Naive thymus-derived CD4-positive, alpha-beta T cell (primary cell): ENCODE data around the gene TTC1. TPM values are rescaled to one million over a fixed set of nuclear protein-coding genes. Genes with fewer than 3 reads are reported as not detected.

ENCODE experiments used
- ATAC-seq: fragments of 150-1000 bp; cut with Tn5 transposase; 2 replicates; pipeline ENCODE4 v1.10.0; 2021; ENCODE audit warnings: mild to moderate bottlenecking, moderate library complexity
- CTCF ChIA-PET: fragments of 350-600 bp; sonication (Branson Sonifier 250); formaldehyde crosslinking; loops from one replicate; lab custom pipeline; 2021; ENCODE audit warnings: antibody characterized with exemption; lab: Charles Lee
- POLR2A ChIA-PET: fragments of 350-600 bp; sonication (Branson Sonifier 250); formaldehyde crosslinking; loops from one replicate; lab custom pipeline; 2021; ENCODE audit warnings: antibody characterized with exemption, inconsistent platforms; lab: Charles Lee
- DNase-seq, 9 donors: peaks; one replicate each; pipeline versions ENCODE4 v3.0.0 to v3.0.0-alpha.2; 2020 to 2022; ENCODE audit warnings: mixed read lengths in 1 of 9
- H3K27ac ChIP-seq: one replicate; pipeline ENCODE4 v1.7.0; 2013; ENCODE audit warnings: mild to moderate bottlenecking, low read depth, low read length, moderate library complexity
- H3K27me3 ChIP-seq, 2 donors: one replicate each; pipeline ENCODE4 v1.7.0; 2013; ENCODE audit warnings: low read length in 2 of 2, mild to moderate bottlenecking in 2 of 2, moderate library complexity in 2 of 2; ENCODE audit not compliant: control insufficient read depth in 2 of 2, insufficient read depth in 2 of 2
- H3K36me3 ChIP-seq, 3 experiments: 1 replicate in 2 of 3; 2 replicates in 1 of 3; pipeline ENCODE4 v1.7.0; 2013; ENCODE audit warnings: low read length in 3 of 3, mild to moderate bottlenecking in 3 of 3, moderate library complexity in 1 of 3; ENCODE audit not compliant: insufficient read depth in 3 of 3, control insufficient read depth in 2 of 3
- H3K4me1 ChIP-seq, 2 donors: one replicate each; pipeline ENCODE4 v1.7.0; 2013; ENCODE audit warnings: low read length in 2 of 2, mild to moderate bottlenecking in 2 of 2, moderate library complexity in 1 of 2; ENCODE audit not compliant: control insufficient read depth in 2 of 2, insufficient read depth in 2 of 2
- H3K4me3 ChIP-seq: 2 replicates; pipeline ENCODE4 v1.7.0; 2013; ENCODE audit warnings: mild to moderate bottlenecking, low read length
- H3K9me3 ChIP-seq, 3 experiments: 1 replicate in 2 of 3; 2 replicates in 1 of 3; pipeline ENCODE4 v1.7.0; 2013; ENCODE audit warnings: low read length in 3 of 3; ENCODE audit not compliant: control insufficient read depth in 2 of 3
- H3K27ac Mint-ChIP-seq, 9 donors: one replicate each; pipeline ENCODE4 v1.8.0; 2020 to 2022; ENCODE audit warnings: mixed read lengths in 9 of 9, mild to moderate bottlenecking in 8 of 9, moderate library complexity in 5 of 9, inconsistent platforms in 2 of 9
- H3K27me3 Mint-ChIP-seq, 5 donors: one replicate each; pipeline ENCODE4 v1.8.0; 2021 to 2022; ENCODE audit warnings: mixed read lengths in 5 of 5, mild to moderate bottlenecking in 1 of 5
- H3K36me3 Mint-ChIP-seq, 5 donors: one replicate each; pipeline ENCODE4 v1.8.0; 2020 to 2022; ENCODE audit warnings: mixed read lengths in 5 of 5, mild to moderate bottlenecking in 3 of 5, inconsistent platforms in 1 of 5
- H3K4me1 Mint-ChIP-seq, 7 donors: one replicate each; pipeline ENCODE4 v1.8.0; 2020 to 2022; ENCODE audit warnings: mixed read lengths in 7 of 7, mild to moderate bottlenecking in 3 of 7, inconsistent platforms in 1 of 7
- H3K4me3 Mint-ChIP-seq, 10 donors: one replicate each; pipeline ENCODE4 v1.8.0; 2020 to 2022; ENCODE audit warnings: mild to moderate bottlenecking in 10 of 10, mixed read lengths in 10 of 10, moderate library complexity in 6 of 10, inconsistent platforms in 2 of 10
- H3K9me3 Mint-ChIP-seq, 11 donors: one replicate each; pipeline ENCODE4 v1.8.0; 2020 to 2022; ENCODE audit warnings: mixed read lengths in 11 of 11, mild to moderate bottlenecking in 4 of 11, inconsistent platforms in 1 of 11, moderate library complexity in 1 of 11
- intact Hi-C, 2 donors: fragments of 100-400 bp; cut with micrococcal nuclease; formaldehyde crosslinking; loops; one replicate each; pipeline ENCODE4 v1.15.1; 2023
- polyA plus RNA-seq, 2 donors: library from polyadenylated mRNA; unstranded; fragments of 300-500 nt; fragmentation: Illumina TruSeq; gene quantifications; one replicate each; pipeline ENCODE4 v1.2.3, GENCODE V29; 2021
- total RNA-seq, 6 experiments: library from RNA in 5 of 6; stranded (reverse) in 5 of 6; gene quantifications; 1 replicate in 5 of 6; 2 replicates in 1 of 6; pipeline ENCODE4 v1.2.3 and lab custom pipeline; 2021 to 2026

Gene TTC1
- total and polyA plus RNA-seq, 7 experiments from 2014 or later = 24.3 to 86.4 (median 41.8) TPM

- H3K27me3 ChIP-seq = no peaks in the 10 kb centered on the region
- Mint-ChIP-seq H3K4me3 (no peak overlapping the region), H3K9me3 (no peaks in the 10 kb centered on the region), H3K27me3 (no peaks in the 10 kb centered on the region), H3K4me1 (peaks cover 0 to 4% (median 0%) of the 10 kb centered on the region in 7 donors), H3K36me3 (peaks cover 0 to 12% (median 4%) of the 10 kb centered on the region in 5 donors), H3K27ac (no peak overlapping the region)
- H3K36me3 ChIP-seq = peaks cover 0 to 10% (median 5%) of the 10 kb centered on the region in 3 experiments
- no peak for ATAC-seq
- no peaks in the 10 kb centered on the region for H3K9me3 ChIP-seq
- ChIA-PET CTCF (no interaction called here), POLR2A (no interaction called here)
- intact Hi-C loops = no loop called here
- no peak for DNase-seq
- no peak overlapping the region for H3K4me3 ChIP-seq
- H3K27ac ChIP-seq = no peak overlapping the region
- no peaks in the 10 kb centered on the region for H3K4me1 ChIP-seq
Measured at GRCh38 chr5:160082614-160083500, 73.9 kb downstream of the TTC1 start.

- peaks cover 0 to 9% (median 2%) of the 10 kb centered on the region in 5 donors for H3K36me3 Mint-ChIP-seq
- H3K27ac Mint-ChIP-seq = no peak overlapping the region
- Histone ChIP-seq H3K4me1 (no peaks in the 10 kb centered on the region), H3K4me3 (no peak overlapping the region), H3K27me3 (no peaks in the 10 kb centered on the region), H3K9me3 (no peaks in the 10 kb centered on the region), H3K27ac (no peak overlapping the region), H3K36me3 (peaks cover 0 to 8% (median 3%) of the 10 kb centered on the region in 3 experiments)
- ATAC-seq (no peak), DNase-seq (no peak)
- ChIA-PET POLR2A (no interaction called here), CTCF (no interaction called here)
- no peak overlapping the region for H3K4me3 Mint-ChIP-seq
- no peaks in the 10 kb centered on the region for H3K9me3 Mint-ChIP-seq
- H3K4me1 Mint-ChIP-seq = peaks cover 0 to 4% (median 2%) of the 10 kb centered on the region in 7 donors
- H3K27me3 Mint-ChIP-seq = no peaks in the 10 kb centered on the region
- intact Hi-C loops = no loop called here
Measured at GRCh38 chr5:160083501-160083900, 74.6 kb downstream of the TTC1 start.

- no peak overlapping the region for H3K27ac ChIP-seq
- peaks cover 0 to 6% (median 0%) of the 10 kb centered on the region in 5 donors for H3K36me3 Mint-ChIP-seq
- peaks cover 0 to 4% (median 2%) of the 10 kb centered on the region in 7 donors for H3K4me1 Mint-ChIP-seq
- H3K27me3 ChIP-seq = no peaks in the 10 kb centered on the region
- H3K4me3 ChIP-seq = no peak overlapping the region
- ChIA-PET POLR2A (no interaction called here), CTCF (no interaction called here)
- H3K9me3 ChIP-seq = no peaks in the 10 kb centered on the region
- no peak for ATAC-seq
- no peaks in the 10 kb centered on the region for H3K4me1 ChIP-seq
- H3K4me3 Mint-ChIP-seq = no peak overlapping the region
- H3K36me3 ChIP-seq = peaks cover 0 to 3% (median 0%) of the 10 kb centered on the region in 3 experiments
- intact Hi-C loops = no loop called here
- H3K27ac Mint-ChIP-seq = no peak overlapping the region
- H3K27me3 Mint-ChIP-seq = no peaks in the 10 kb centered on the region
- no peaks in the 10 kb centered on the region for H3K9me3 Mint-ChIP-seq
- no peak for DNase-seq
Measured at GRCh38 chr5:160084144-160084543, 75.2 kb downstream of the TTC1 start.

- Histone ChIP-seq H3K9me3 (no peaks in the 10 kb centered on the region), H3K4me1 (no peaks in the 10 kb centered on the region), H3K27ac (no peak overlapping the region), H3K36me3 (peaks cover 0 to 4% (median 0%) of the 10 kb centered on the region in 3 experiments), H3K4me3 (no peak overlapping the region), H3K27me3 (no peaks in the 10 kb centered on the region)
- H3K4me3 Mint-ChIP-seq = no peak overlapping the region
- intact Hi-C loops = no loop called here
- ATAC-seq = no peak
- no peaks in the 10 kb centered on the region for H3K27me3 Mint-ChIP-seq
- DNase-seq = no peak
- H3K36me3 Mint-ChIP-seq = peaks cover 0 to 19% (median 5%) of the 10 kb centered on the region in 5 donors
- CTCF ChIA-PET = no interaction called here
- POLR2A ChIA-PET = no interaction called here
- no peaks in the 10 kb centered on the region for H3K9me3 Mint-ChIP-seq
- H3K27ac Mint-ChIP-seq = no peak overlapping the region
- H3K4me1 Mint-ChIP-seq = peaks cover 2 to 9% (median 4%) of the 10 kb centered on the region in 7 donors
Measured at GRCh38 chr5:160087199-160087598, 78.3 kb downstream of the TTC1 start.

- no peak for ATAC-seq
Measured at GRCh38 chr5:160088805-160089204, 79.9 kb downstream of the TTC1 start.

GRCh38 chr5:160089531-160089930 is 80.6 kb downstream of the TTC1 start:
- Mint-ChIP-seq H3K27me3 (no peaks in the 10 kb centered on the region), H3K4me3 (no peak overlapping the region), H3K4me1 (peaks cover 3 to 21% (median 8%) of the 10 kb centered on the region in 7 donors), H3K27ac (no peak overlapping the region), H3K9me3 (no peaks in the 10 kb centered on the region), H3K36me3 (peaks cover 7 to 42% (median 24%) of the 10 kb centered on the region in 5 donors)
- H3K27me3 ChIP-seq = no peaks in the 10 kb centered on the region
- ChIA-PET POLR2A (no interaction called here), CTCF (no interaction called here)
- no peaks in the 10 kb centered on the region for H3K9me3 ChIP-seq
- H3K4me1 ChIP-seq = no peaks in the 10 kb centered on the region
- H3K27ac ChIP-seq = no peak overlapping the region
- peaks cover 6 to 20% (median 6%) of the 10 kb centered on the region in 3 experiments for H3K36me3 ChIP-seq
- no peak overlapping the region for H3K4me3 ChIP-seq
- no peak for DNase-seq
- intact Hi-C loops = no loop called here
- no peak for ATAC-seq

More at GRCh38 chr5:160088805-160089204, 79.9 kb downstream of the TTC1 start:
- Mint-ChIP-seq H3K4me1 (peaks cover 3 to 15% (median 7%) of the 10 kb centered on the region in 7 donors), H3K9me3 (no peaks in the 10 kb centered on the region), H3K4me3 (no peak overlapping the region), H3K36me3 (peaks cover 7 to 35% (median 19%) of the 10 kb centered on the region in 5 donors), H3K27ac (no peak overlapping the region), H3K27me3 (no peaks in the 10 kb centered on the region)
- ChIA-PET POLR2A (no interaction called here), CTCF (no interaction called here)
- no peak overlapping the region for H3K4me3 ChIP-seq
- no peaks in the 10 kb centered on the region for H3K4me1 ChIP-seq
- no peak overlapping the region for H3K27ac ChIP-seq
- no peak for DNase-seq
- intact Hi-C loops = no loop called here
- H3K36me3 ChIP-seq = peaks cover 6 to 20% (median 6%) of the 10 kb centered on the region in 3 experiments
- no peaks in the 10 kb centered on the region for H3K9me3 ChIP-seq
- H3K27me3 ChIP-seq = no peaks in the 10 kb centered on the region
